ENCODE results near the gene ZNF407.

ZNF407 gene

GRCh38 chr18:74957588-74958224 is 360.0 kb downstream of the ZNF407 start:
- TF ChIP-seq, protein P1, sequence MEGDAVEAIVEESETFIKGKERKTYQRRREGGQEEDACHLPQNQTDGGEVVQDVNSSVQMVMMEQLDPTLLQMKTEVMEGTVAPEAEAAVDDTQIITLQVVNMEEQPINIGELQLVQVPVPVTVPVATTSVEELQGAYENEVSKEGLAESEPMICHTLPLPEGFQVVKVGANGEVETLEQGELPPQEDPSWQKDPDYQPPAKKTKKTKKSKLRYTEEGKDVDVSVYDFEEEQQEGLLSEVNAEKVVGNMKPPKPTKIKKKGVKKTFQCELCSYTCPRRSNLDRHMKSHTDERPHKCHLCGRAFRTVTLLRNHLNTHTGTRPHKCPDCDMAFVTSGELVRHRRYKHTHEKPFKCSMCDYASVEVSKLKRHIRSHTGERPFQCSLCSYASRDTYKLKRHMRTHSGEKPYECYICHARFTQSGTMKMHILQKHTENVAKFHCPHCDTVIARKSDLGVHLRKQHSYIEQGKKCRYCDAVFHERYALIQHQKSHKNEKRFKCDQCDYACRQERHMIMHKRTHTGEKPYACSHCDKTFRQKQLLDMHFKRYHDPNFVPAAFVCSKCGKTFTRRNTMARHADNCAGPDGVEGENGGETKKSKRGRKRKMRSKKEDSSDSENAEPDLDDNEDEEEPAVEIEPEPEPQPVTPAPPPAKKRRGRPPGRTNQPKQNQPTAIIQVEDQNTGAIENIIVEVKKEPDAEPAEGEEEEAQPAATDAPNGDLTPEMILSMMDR (IDR thresholded peaks at IDR 0.05; ENCODE audit: control insufficient read depth, insufficient read depth, low read depth, low read length, missing control alignments): no peak
- no peak for DNase-seq (ENCODE audit: low read depth)

DNA sequence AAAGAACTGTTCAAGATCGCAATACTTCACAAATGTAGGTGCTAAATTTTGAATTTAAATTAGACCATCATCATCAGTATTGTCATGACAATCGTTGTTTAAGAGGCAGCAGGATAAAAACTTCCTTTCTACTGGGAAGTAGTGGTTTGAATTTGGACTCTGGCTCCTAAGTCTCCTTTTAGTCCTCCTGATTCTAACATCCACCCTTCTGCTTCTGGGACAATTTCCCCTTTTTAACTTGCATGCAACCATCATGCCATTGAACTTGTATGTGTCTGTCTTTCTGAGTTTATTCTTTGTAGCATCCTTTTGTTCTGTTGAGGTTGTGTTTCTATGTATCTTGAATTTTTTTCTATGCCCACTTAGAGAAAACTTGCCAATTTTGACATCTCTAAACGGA is 361.5 kb downstream of the ZNF407 start:
- TF ChIP-seq, protein P1 (IDR thresholded peaks at IDR 0.05; ENCODE audit: control insufficient read depth, insufficient read depth, low read depth, low read length, missing control alignments): no peak
- no peak for DNase-seq (ENCODE audit: low read depth)
- no peak overlapping the region for H3K4me3 ChIP-seq (ENCODE audit: control insufficient read depth, low read depth, low read length)

More at GRCh38 chr18:74957588-74958224, 360.0 kb downstream of the ZNF407 start:
- no peak overlapping the region for H3K4me3 ChIP-seq (ENCODE audit: control insufficient read depth, low read depth, low read length)

GRCh38 chr18:74961596-74961995 is 363.9 kb downstream of the ZNF407 start:
- H3K4me3 ChIP-seq (ENCODE audit: control insufficient read depth, low read depth, low read length): no peak overlapping the region
- TF ChIP-seq, protein P1 (IDR thresholded peaks at IDR 0.05; ENCODE audit: control insufficient read depth, insufficient read depth, low read depth, low read length, missing control alignments): no peak
- DNase-seq (ENCODE audit: low read depth): no peak

DNA sequence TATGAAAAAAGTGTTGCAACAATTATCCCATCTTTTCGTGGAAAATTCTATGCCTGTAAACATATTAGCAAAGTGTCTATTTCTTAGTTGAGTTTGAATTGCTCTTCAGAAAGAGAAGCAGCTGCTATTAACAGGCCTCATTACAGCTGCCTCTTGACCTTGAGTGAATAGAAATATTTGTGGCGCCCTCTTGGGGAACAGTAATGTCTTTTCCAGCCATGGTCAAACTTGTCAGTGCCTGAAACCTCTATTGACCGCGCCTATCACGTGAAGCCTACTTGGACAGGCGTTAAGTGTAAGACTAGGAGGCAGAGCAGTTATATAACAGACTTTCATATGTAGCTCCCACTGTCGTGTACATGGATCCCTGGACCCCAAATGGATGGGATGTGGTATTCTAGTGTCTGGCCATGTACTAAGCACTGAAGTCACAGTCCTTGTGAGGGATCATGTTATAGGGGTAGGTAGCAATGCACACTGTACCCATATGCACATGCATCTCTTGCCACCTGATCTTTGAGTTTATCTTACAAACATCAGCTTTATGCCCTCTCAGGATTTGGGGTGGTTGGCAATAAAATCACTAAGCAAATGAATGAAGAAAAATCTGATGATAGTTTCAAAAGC is 366.3 kb downstream of the ZNF407 start:
- TF ChIP-seq, protein P1 (IDR thresholded peaks at IDR 0.05; ENCODE audit: control insufficient read depth, insufficient read depth, low read depth, low read length, missing control alignments): peak; percentile 45
- no peak for DNase-seq (ENCODE audit: low read depth)
- H3K4me3 ChIP-seq (ENCODE audit: control insufficient read depth, low read depth, low read length): no peak overlapping the region

GRCh38 chr18:74965682-74966081 is 368.0 kb downstream of the ZNF407 start:
- H3K4me3 ChIP-seq (ENCODE audit: control insufficient read depth, low read depth, low read length): no peak overlapping the region
- TF ChIP-seq, protein P1 (IDR thresholded peaks at IDR 0.05; ENCODE audit: control insufficient read depth, insufficient read depth, low read depth, low read length, missing control alignments): no peak
- no peak for DNase-seq (ENCODE audit: low read depth)

DNA sequence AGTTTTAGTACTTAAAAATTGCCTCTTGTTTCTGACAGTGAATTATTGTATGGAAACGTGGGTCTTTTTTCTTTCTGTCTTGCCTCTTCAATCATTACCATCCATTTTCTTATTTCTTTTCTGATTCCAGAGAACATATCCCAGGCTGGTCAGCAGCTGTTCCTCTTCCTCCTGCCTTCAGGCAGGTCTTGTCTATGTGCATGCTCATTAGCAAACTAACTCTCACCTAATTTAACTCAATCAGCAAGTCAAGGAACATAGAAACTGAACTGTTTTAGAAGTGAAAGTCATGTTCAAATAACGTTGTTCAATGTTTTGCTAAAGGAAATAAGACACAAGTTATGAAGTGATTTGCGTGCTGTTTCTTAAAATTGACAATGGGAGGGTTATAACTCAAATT is 369.8 kb downstream of the ZNF407 start:
- no peak overlapping the region for H3K4me3 ChIP-seq (ENCODE audit: control insufficient read depth, low read depth, low read length)
- TF ChIP-seq, protein P1 (IDR thresholded peaks at IDR 0.05; ENCODE audit: control insufficient read depth, insufficient read depth, low read depth, low read length, missing control alignments): no peak
- DNase-seq (ENCODE audit: low read depth): no peak
